GOT3 (cell line): ENCODE measurements around the gene ACTC1.

ENCODE experiments used
- DNase-seq: peaks from one replicate; lab custom pipeline; 2025; ENCODE audit warnings: mixed read lengths; lab: John Stamatoyannopoulos, UW

Gene ACTC1

DNA sequence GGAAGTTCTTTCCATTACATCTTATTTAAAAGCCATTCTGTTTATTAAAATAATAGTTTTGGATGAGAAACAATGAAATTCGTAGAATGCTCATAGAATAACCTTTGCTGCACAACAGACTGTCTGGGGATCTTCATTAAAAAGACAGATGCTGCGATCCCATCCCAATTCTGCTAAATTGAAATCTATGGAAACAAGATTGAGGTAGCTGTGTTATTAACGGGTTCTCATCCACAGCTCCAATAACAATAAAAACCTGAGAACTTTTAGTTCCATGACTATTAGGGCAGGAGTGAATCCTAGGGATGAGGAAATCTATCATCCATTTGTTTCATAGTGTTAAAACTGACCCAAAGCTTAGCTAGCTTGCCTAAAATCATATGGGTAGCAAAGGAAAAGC is 38.1 kb downstream of the ACTC1 start:
- no peak for DNase-seq

DNA sequence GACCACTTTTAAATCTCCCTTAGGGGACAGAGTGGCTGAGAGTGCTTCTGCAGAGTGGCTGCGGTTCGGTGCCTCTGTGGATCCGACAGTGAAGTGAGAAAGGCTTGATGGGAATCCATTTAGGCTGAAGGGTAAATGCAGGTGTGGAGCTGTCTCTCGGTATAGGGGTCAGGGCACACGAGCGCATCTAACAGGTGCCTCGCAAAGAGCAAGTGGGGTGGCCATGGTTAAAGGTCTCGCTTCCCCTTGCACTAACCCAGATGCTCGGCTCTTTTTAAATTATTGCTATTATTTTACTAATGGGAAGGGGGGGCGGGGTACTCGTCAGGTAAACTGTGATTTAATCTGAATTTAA is 40.0 kb downstream of the ACTC1 start:
- DNase-seq, result no peak

GRCh38 chr15:34754674-34755418 is 40.5 kb downstream of the ACTC1 start, which contains the start of gene GJD2:
Gene GJD2 (minus strand): TSS chr15:34754998. CDS start chr15:34754488, 510 bp downstream.
- DNase-seq, result no peak

- DNase-seq, result no peak
These were observed 41.2 kb downstream of the ACTC1 start for GRCh38 chr15:34754171-34754601.

DNA sequence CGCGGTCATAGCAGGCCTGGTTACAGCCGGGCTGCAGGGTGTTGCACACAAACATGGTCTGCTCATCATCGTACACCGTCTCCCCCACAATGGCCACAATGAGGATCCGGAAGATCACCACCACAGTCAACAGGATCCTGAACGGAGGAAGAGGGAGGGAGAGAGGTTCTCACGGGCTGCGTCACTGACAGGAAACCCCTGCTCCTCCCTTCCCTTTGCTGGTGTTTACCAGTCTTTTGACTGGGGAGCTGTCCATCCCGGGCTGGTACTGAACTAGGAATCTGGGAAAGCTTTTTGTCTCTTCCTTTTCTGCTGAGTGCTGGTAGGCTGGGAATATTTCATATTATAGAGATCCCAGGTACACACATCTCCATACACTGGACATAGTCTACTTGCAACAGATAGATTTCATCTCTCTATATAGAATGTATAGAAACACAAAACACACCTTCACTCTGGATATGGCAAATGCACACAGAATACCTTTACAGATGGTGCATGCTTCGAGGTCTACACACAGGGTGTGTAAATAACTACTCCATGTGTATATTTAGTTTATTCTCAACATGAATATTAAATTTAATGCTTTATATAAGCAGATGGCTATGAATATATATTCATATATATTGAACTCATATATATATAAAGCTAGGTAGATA is 42.0 kb downstream of the ACTC1 start:
- DNase-seq, result no peak

DNA sequence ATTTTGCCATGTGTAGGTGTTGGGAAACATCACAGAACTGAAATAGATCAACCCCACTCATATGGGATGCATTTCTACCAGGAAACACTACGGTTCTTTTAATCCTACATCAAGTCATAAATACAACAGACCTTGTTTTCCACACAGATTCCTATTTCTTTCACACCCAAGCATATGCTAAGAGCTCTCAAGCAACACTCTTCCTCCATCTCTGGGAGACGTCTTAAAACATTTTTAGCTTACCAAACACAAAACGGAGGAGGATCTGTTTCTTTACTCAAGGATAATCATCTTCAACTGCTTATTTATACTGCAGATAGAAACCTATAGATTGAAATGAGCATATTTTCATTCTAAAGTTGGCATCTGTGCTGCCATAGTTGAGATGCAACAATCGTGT is 45.7 kb downstream of the ACTC1 start:
- no peak for DNase-seq
